Stimulated activated CD8-positive, alpha-beta memory T cell treated with anti-CD3 and anti-CD28 coated beads, Interleukin-2, amount 100 ng/mL, for 1 hour (primary cell): ENCODE data around the gene TRIM48.
"Not testable (repeated sequence)": the region's sequence is repeated elsewhere in the genome, so short reads cannot be mapped to it uniquely, and the experiment has no call there.

Experiments used
- DNase-seq, 2 donors: peaks; one replicate each; pipeline ENCODE4 v3.0.0-alpha.2; 2020; ENCODE audit warnings: low read depth in 2 of 2

Gene TRIM48

GRCh38 chr11:55261855-55262254 is at the start of gene TRIM48:
Gene TRIM48, plus strand, starts transcription at chr11:55262155. Its CDS starts 113 bp downstream, at chr11:55262268.
- DNase-seq: not testable (repeated sequence)

- DNase-seq: not testable (repeated sequence)
Observed at GRCh38 chr11:55238316-55238715, 23.6 kb upstream of the TRIM48 start.

- DNase-seq: no peak
Observed at GRCh38 chr11:55263081-55263480, 1.1 kb downstream of the TRIM48 start.
